H1 (cell line): ENCODE results near the gene WDR12.

Experiments
- EP300 ChIP-seq, 2 experiments: IDR thresholded peaks; 1 replicate in 1 of 2; 2 replicates in 1 of 2; pipeline ENCODE4 v1.6.1; 2011 to 2012; ENCODE audit warnings: low read depth in 2 of 2, low read length in 2 of 2, mild to moderate bottlenecking in 2 of 2, borderline replicate concordance in 1 of 2, inconsistent platforms in 1 of 2, moderate library complexity in 1 of 2
- HDAC2 ChIP-seq, 2 experiments: fragments of 300-600 bp in 1 of 2; sonication (generic) in 1 of 2; IDR thresholded peaks; 2 replicates each; pipeline ENCODE4 v1.6.1; 2011 to 2012; ENCODE audit warnings: low read depth in 2 of 2, low read length in 2 of 2, mild to moderate bottlenecking in 2 of 2, moderate library complexity in 2 of 2, borderline replicate concordance in 1 of 2, inconsistent platforms in 1 of 2
- TF ChIP-seq, protein P1 (sequence below), 3 experiments: IDR thresholded peaks; 1 replicate in 2 of 3; 2 replicates in 1 of 3; pipeline versions ENCODE4 v1.5.1 to v1.6.1; 2011; ENCODE audit warnings: low read length in 3 of 3, mild to moderate bottlenecking in 3 of 3, inconsistent platforms in 2 of 3, low read depth in 1 of 3, moderate library complexity in 1 of 3; ENCODE audit not compliant: insufficient read depth in 1 of 3; ENCODE audit errors: control extremely low read depth in 1 of 3

DNA sequence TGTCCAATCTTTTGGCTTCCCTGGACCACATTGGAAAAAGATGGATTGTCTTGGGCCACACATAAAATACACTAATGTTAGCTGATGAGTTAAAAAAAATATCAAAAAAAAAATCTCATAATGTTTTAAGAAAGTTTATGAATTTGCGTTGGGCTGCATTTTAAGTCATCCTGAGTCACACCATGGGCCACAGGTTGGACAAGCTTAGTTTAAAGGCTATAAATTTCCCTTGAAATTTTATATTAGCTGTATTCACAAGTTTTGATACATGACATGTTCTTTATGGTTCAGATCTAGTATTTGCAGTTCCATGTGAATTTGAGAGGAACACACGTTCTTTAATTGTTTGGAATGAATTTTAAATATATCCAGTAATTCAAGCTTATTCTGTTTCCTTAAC is 22.5 kb upstream of the WDR12 start:
- TF ChIP-seq, protein P1, sequence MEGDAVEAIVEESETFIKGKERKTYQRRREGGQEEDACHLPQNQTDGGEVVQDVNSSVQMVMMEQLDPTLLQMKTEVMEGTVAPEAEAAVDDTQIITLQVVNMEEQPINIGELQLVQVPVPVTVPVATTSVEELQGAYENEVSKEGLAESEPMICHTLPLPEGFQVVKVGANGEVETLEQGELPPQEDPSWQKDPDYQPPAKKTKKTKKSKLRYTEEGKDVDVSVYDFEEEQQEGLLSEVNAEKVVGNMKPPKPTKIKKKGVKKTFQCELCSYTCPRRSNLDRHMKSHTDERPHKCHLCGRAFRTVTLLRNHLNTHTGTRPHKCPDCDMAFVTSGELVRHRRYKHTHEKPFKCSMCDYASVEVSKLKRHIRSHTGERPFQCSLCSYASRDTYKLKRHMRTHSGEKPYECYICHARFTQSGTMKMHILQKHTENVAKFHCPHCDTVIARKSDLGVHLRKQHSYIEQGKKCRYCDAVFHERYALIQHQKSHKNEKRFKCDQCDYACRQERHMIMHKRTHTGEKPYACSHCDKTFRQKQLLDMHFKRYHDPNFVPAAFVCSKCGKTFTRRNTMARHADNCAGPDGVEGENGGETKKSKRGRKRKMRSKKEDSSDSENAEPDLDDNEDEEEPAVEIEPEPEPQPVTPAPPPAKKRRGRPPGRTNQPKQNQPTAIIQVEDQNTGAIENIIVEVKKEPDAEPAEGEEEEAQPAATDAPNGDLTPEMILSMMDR (IDR thresholded peaks at IDR 0.05; ENCODE audit: control extremely low read depth in 1 of 3, insufficient read depth in 1 of 3, low read depth in 1 of 3, low read length in 3 of 3) = no peak
- TF ChIP-seq EP300 (IDR thresholded peaks at IDR 0.05; ENCODE audit: borderline replicate concordance in 1 of 2, low read depth in 2 of 2, low read length in 2 of 2) = no peak
- TF ChIP-seq HDAC2 (IDR thresholded peaks at IDR 0.05; ENCODE audit: borderline replicate concordance in 1 of 2, low read depth in 2 of 2, low read length in 2 of 2) = no peak
